GM18517 (cell line): Measurements from ENCODE around the gene PCBD1.
"Not testable (repeated sequence)": the region's sequence is repeated elsewhere in the genome, so short reads cannot be mapped to it uniquely, and the experiment has no call there.

Experiments used
- ATAC-seq: cut with Tn5 transposase; IDR thresholded peaks from one replicate; pipeline ENCODE4 v1.9.1; 2021; ENCODE audit warnings: mild to moderate bottlenecking, moderate library complexity; ENCODE audit not compliant: unreplicated experiment

PCBD1 gene

DNA sequence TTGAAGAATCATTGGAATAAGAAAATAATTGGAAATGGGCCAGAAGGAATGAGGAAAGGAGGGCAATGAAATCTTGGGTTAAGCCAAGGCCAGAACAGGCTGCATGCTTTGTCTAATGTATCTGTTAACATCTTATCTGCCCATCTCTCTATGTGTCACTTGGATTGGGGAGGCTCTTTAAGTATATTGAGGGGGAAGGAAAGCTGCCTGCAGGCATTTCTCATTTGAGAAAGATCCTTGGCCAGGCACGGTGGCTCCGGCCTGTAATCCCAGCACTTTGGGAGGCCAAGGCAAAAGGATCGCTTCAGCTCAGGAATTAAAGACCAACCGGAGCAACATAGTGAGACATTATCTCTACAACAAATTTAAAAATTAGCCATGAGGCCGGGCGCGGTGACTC is 14.3 kb downstream of the PCBD1 start:
- no peak for ATAC-seq

DNA sequence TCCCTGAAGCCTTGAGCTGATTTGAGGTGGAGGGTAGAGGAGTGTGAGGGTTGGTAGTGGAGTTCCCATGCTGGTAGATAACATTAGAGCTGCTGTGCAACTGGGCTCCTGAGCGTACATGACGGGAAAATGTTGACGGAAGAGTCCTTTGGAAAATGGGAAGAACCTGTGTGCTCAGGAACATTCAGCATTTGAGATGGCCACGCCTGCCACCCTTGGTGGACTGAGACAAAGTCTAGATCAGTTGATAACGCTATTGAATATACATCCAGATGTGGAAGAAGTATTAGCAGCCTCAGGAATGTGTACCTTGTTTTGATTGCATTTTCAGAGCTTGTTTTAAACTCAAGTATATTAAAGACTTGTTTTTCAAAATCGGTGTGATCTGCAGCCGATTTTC is 16.1 kb downstream of the PCBD1 start:
- ATAC-seq, result no peak

GRCh38 chr10:70866424-70866823 is 21.9 kb downstream of the PCBD1 start:
- no peak for ATAC-seq

GRCh38 chr10:70864935-70865334 is 23.4 kb downstream of the PCBD1 start:
- no peak for ATAC-seq

- ATAC-seq, result no peak
These were observed 24.8 kb downstream of the PCBD1 start for GRCh38 chr10:70863470-70864160.

DNA sequence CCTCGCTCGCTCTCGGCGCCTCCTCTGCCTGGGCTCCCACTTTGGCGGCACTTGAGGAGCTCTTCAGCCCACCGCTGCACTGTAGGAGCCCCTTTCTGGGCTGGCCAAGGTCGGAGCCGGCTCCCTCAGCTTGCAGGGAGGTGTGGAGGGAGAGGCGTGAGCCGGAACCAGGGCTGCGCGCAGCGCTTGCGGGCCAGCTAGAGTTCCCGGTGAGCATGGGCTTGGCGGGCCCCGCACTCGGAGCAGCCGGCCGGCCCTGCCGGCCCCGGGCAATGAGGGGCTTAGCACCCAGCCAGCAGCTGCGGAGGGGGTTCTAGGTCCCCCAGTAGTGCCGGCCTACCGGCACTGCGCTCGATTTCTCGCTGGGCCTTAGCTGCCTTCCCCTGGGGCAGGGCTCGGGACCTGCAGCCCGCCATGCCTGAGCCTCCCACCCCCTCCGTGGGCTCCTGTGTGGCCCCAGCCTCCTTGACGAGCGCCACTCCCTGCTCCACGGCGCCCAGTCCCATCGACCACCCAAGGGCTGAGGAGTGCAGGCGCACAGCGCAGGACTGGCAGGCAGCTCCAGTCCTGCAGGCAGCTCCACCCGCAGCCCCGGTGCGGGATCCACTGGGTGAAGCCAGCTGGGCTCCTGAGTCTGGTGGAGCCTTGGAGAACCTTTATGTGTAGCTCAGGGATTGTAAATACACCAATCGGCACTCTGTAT is 26.7 kb downstream of the PCBD1 start:
- ATAC-seq, result not testable (repeated sequence)

DNA sequence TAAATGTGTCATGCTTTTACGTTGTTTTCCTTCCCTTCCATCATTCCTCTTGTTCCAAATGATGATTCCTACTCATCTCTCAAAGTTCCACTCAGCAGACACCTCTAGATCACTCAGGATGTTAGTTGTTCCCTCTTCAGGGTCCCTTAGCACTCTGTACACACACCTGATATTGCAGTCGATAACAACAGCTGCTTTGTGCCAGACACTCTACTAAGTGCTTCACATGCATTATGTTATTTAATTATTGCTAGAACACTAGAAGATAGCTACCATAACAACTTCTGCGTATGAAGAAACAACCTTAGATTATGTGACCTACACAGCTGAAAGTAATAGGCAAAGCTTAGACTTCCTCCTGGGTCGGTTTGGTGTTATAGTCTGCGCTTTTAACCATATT is 29.6 kb downstream of the PCBD1 start:
- ATAC-seq, result no peak

DNA sequence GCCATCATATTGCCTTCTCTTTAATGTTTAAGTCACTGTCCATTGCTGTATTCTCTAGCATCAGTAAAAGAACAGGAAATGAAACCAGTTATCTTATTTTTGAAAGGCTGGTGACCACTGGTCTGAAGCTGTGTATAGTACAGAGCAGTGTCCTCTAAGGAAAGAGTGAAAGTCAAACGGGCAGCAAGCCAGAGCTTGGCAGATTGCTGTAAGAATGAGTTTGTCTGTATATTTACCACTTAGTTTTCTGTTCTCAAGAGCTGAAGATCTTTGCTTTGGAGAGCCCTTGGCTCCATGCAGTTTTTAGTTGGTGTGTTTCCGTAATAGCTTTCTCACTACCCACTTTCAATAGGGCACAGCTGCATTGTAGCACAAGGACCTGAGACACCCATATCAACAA is 31.9 kb downstream of the PCBD1 start:
- no peak for ATAC-seq

DNA sequence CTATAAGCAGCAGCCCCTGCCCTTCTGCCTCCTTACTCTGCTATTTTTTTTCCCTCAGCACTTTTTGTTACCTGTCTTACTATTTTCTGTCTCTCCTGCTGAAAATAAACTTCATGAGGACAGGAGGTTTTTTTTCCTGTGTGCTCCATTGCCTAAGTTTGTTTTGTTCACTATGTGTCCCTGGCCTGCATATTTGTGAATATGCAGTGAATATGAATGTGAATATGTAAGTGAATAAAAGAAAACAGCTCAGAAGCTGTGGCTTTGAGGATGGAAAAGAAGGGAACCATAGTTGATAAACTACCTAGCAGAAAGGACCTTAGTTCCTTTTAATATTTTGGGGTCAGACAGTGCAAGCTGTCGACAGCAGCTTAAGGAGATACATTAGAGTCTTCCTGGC is 34.9 kb downstream of the PCBD1 start:
- no peak for ATAC-seq

DNA sequence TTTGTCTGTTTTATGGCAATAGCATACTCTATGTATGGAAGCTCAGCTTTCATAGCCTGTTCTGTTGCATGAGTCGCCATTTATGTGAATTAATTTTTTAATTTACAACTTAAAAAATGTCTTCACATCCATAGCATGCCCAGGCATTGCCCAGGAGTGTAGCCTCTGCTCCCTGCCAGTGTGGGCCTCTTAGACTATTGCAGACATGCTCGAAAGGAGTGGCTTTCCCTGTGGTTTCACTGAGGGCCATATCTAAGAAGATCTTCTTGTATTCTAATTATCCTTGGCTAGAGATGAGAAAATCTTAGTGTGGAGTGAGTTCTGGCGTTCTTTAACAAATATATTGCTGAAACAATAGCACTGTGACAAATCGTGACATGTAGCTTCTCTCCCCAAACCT is 35.3 kb downstream of the PCBD1 start:
- ATAC-seq, result no peak

- ATAC-seq, result no peak
These were observed 36.5 kb downstream of the PCBD1 start for GRCh38 chr10:70851597-70852475.

- ATAC-seq, result no peak
These were observed 38.3 kb downstream of the PCBD1 start for GRCh38 chr10:70850097-70850496.

- ATAC-seq, result no peak
These were observed 38.8 kb downstream of the PCBD1 start for GRCh38 chr10:70849582-70850016.

DNA sequence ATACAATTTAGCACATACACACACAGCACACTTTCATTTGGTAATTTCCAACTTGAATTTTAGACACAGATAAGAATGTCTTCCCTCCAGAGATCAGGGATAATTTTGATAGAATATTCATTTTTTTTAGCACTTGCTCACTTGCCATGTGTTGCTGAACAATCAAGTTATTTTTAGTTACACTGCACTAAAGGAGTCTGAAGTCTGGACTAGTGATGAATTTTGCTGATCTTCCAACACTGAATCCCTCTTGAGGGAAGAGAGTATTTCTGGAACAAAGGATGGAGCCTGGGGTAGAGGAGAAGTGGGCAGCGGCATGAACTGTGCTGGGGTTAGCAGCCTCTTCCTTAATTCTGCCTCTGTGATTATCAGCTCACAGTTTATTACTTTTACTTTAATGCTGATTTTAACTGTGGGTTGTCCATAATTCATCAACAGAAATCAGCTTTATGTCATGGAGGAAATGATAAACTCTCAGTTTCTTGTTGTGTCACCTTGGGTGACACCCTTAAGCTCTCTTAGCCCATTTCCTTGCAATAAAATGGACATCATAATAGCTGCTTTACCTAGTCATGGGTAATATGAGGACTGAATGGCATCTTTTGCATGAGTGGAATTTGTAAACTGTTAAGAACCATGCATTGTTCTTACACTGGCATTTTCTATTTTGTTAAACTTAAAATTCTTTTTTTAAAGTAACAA is 40.6 kb downstream of the PCBD1 start:
- no peak for ATAC-seq

DNA sequence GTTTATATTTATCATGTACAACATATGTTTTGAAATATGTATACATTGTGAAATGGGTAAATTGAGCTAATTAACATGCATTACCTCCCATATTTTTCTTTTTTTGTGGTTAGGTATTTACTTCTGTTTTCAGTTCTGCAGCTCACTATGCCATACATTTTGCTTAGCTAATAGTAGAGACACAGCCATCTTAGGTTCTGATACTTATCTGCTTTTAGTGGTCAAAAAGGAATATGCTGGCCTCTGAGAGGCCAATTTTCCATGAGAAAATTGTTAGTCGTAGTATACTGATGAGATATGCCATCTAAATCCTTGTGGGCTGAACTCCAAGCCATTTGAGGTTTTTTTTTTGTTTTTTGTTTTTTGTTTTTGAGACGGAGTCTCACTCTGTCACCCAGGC is 41.6 kb downstream of the PCBD1 start:
- ATAC-seq, result no peak

DNA sequence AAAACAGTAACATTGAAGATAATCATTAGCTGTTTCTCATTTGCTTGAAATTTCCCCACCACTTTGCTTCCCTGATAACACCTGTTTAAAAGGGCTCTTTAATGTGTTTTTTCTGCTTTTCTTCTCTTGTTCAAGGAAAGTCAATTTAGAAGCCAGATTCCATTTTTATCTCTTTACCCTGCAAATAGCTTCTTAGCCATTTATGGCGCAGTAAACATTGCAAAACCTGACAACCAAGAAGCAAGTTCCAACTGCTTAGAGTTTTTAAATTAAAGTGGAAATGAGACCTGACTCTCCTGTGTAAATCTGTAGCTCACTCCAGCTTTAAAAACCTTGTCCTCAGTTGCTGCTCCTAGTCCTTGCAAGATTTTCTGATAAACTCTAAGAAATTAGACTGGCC is 42.5 kb downstream of the PCBD1 start:
- ATAC-seq, result no peak

DNA sequence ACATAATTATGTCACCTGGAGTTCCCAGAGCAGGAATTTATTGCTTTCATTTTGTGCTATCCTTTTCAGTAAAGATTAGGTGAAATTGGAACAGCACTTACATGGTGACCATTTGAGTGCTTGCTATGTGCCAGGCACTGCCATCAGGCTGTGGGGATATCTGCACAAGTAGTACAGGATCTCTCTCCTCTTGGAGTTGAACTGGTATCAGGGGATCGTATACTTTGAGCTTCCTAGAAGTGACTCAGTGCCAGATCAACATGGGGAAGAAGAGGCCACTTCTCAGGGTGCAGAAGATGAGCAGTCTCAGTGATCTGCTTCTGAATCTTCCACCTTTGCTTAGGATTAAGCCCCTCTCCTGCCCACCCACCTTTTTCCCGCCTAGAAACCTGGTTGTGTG is 43.1 kb downstream of the PCBD1 start:
- ATAC-seq, result no peak

GRCh38 chr10:70843776-70844489 is 44.4 kb downstream of the PCBD1 start:
- no peak for ATAC-seq

DNA sequence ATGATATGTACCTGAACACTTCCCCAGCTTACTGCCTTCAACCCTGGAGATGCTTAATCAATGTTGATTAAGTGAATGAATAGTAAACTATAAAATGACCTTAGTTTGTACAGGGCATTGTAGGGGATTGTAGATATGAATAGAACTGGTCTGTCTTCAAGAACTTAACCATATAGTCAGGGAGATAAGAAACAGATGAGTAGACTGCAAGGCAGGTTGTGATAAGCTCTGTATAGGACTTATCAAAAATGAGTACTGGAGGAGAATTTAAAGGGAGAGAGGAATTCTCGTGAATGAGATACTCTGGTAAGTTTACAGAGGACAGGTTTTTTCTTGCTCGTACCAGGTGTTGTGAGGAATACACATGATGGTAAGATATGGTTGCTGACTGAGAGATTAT is 45.0 kb downstream of the PCBD1 start:
- ATAC-seq, result no peak

DNA sequence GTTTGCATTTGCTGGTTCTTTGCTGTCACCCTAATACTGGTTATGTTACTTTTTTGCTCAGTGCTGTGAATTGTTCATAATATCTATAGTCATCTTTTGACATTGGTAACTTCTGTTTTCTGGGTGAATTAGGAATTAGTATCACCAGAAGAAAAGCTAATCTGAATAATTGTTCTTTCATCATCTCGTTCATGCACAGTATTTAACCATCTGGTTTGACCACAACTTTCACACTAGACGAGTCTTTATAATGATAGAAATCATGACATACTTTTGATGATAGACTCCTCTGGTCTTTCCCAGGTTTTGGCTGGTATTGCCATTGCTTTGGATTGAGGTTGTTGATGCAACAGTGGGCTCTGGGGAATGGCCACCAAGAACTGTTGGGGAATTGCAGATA is 47.5 kb downstream of the PCBD1 start:
- no peak for ATAC-seq
